C4-2B (cell line): ENCODE data around the gene FNDC3B.

Experiments used
- H3K27ac ChIP-seq: fragments of 450-650 bp; 2 replicates; pipeline ENCODE4 v1.5.1; 2017
- ZFX ChIP-seq: fragments of 450-650 bp; IDR thresholded peaks from 2 replicates; pipeline ENCODE4 v1.6.1; 2017
- TF ChIP-seq, protein P1 (sequence below): fragments of 450-650 bp; conservative IDR thresholded peaks from 2 replicates; pipeline ENCODE4 v1.5.1; 2017; ENCODE audit warnings: mild to moderate bottlenecking

The FNDC3B gene

GRCh38 chr3:172186607-172187006 lies 147.2 kb downstream of the FNDC3B start:
- H3K27ac ChIP-seq: no peak overlapping the region
- TF ChIP-seq, protein P1, sequence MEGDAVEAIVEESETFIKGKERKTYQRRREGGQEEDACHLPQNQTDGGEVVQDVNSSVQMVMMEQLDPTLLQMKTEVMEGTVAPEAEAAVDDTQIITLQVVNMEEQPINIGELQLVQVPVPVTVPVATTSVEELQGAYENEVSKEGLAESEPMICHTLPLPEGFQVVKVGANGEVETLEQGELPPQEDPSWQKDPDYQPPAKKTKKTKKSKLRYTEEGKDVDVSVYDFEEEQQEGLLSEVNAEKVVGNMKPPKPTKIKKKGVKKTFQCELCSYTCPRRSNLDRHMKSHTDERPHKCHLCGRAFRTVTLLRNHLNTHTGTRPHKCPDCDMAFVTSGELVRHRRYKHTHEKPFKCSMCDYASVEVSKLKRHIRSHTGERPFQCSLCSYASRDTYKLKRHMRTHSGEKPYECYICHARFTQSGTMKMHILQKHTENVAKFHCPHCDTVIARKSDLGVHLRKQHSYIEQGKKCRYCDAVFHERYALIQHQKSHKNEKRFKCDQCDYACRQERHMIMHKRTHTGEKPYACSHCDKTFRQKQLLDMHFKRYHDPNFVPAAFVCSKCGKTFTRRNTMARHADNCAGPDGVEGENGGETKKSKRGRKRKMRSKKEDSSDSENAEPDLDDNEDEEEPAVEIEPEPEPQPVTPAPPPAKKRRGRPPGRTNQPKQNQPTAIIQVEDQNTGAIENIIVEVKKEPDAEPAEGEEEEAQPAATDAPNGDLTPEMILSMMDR: no peak
- no peak for TF ChIP-seq ZFX

DNA sequence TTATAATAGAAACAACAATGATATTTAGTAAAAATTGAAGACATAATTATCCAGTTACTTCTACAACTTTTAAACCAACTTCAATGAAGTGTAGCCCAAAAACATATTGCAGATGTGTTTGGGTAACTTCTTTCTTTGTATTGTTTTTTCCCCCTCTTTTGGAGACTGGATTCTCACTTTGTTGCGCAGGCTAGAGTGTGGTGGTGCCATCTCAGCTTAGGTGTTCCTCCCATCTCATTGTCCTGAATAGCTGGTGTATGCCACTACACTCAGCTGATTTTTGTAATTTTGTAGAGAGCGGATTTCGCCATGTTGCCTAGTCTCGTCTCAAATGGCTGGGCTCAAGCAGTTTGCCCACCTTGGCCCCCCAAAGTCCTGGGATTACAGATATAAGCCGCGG lies 148.1 kb downstream of the FNDC3B start:
- TF ChIP-seq ZFX: no peak
- TF ChIP-seq, protein P1: no peak
- no peak overlapping the region for H3K27ac ChIP-seq

DNA sequence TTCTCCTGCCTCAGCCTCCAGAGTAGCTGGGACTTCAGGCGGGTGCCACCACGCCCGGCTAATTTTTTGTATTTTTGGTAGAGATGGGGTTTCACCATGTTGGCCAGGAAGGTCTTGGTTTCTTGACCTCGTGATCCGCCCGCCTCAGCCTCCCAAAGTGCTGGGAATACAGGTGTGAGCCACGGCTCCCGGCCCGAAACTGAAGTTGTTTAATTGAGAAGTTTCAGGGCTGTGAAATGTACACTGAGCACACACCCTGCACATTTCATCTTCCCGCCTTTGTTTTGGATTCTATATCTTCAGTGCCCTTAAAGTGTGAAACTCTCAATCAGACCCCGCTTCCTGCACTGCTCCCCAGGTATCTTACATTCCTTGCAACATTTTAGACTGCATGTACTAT lies 149.1 kb downstream of the FNDC3B start:
- no peak overlapping the region for H3K27ac ChIP-seq
- no peak for TF ChIP-seq ZFX
- TF ChIP-seq, protein P1: no peak

GRCh38 chr3:172189213-172189612 lies 149.8 kb downstream of the FNDC3B start:
- TF ChIP-seq ZFX: no peak
- TF ChIP-seq, protein P1: no peak
- no peak overlapping the region for H3K27ac ChIP-seq

DNA sequence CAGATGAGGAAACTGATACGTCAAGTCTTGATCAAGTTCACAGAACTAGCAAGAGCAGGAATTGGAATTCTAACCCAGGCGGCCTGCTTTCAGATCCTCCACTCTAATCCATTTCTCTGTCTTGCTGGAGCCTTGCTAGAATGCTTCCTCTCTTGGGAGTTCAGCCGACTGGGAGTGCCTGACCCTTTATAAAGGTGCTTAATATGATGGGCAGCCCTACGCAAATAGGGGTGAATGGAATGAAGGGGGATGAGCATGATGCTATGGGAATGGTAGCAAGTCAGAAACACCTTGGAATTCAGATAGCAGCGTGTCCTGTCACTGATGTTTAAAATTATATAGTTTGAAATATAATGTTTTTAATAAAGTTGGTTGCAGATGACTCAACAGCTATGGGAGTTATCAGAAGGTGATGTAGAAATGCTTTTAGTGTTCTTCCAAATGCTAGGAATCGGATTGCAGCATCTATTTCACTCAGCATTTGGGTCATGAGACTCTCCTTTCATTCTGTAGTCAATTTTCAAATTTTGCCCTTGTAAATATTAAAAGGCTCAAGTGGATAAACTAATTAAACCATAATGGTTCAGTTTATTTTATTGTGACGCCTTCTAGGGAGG lies 150.7 kb downstream of the FNDC3B start:
- H3K27ac ChIP-seq: no peak overlapping the region
- TF ChIP-seq, protein P1: no peak
- TF ChIP-seq ZFX: no peak

DNA sequence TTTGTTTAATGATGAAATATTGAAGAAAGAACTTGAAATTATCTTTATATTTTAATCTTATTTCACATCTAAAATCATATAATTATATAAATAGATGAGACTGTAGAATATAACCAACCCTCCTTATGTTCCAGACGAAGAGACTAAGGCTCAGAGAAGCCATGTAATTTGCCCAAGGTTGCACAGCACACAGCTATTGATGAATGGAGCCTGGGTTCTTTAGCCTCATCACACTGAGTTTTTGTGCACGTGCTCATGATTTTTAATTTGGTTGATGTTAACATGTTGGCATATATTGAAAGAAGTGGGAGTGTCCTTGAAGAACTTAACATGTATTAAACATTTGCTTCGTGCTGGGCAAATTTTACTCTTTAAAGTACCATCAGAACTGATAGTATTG lies 151.6 kb downstream of the FNDC3B start:
- TF ChIP-seq, protein P1: no peak
- TF ChIP-seq ZFX: no peak
- H3K27ac ChIP-seq: no peak overlapping the region

DNA sequence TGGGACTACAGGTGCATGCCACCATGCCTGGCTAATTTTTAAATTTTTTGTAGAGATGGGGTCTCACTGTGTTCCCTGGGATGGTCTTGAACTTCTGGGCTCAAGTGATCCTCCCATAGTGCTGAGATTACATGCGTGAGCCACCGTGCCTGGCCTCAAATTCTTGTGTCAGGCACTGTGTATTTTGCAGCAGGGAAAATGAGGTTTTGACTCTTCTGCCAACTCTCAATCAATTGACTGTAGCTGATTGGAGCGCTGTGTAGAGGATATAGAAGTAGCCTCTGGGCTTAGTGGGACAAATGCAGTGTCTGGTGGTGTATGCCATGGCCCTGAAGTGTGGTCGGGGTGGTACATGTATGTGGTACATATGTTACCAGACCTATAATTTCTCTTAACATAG lies 152.3 kb downstream of the FNDC3B start:
- no peak overlapping the region for H3K27ac ChIP-seq
- TF ChIP-seq, protein P1: no peak
- TF ChIP-seq ZFX: no peak
